HG03066 (cell line): Measurements from ENCODE around the gene CNIH2.

Experiments used
- ATAC-seq: cut with Tn5 transposase; IDR thresholded peaks from one replicate; pipeline ENCODE4 v1.9.1; 2021; ENCODE audit warnings: low read depth; ENCODE audit not compliant: unreplicated experiment

The CNIH2 gene

DNA sequence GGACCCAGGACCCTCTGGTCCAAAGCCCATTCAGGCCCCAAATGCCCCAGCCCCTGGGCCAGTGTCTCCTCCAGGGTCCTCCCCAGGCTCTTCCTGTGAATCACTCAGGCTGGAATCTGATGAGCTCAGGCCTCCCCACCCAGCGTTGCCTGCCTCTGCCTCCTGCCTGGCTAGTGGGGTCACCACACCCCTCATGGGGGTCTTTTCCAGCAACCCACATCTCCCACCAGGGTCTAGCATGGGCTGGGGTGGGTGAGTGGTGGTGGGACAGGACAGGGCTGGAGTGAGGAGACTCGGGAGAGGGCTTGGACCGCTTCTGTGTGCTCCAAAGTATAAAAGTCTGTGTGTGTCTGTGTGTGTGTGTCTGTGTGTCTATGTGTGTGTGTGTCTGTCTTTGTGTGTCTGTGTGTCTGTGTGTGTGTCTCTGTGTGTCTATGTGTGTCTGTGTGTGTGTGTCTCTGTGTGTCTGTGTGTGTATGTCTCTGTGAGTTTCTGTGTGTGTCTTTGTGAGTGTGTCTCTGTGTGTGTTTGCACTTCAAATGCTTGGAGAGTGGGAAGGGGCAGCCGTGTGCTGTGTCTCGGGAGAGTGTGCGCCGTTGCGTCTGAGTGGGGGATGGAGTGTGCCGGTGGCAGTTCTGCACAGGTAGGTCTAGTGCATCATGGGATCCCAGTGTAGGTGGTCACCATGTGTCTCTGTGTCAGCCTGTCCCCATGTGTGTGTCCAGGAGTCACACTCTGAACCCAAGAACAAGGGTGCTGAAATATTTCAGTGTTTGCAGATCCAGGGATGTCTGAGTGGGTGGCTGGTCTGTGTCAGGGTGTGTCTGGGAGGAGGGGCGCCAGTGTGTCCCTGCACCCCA, 49.4 kb downstream of the CNIH2 start:
- ATAC-seq, result no peak

DNA sequence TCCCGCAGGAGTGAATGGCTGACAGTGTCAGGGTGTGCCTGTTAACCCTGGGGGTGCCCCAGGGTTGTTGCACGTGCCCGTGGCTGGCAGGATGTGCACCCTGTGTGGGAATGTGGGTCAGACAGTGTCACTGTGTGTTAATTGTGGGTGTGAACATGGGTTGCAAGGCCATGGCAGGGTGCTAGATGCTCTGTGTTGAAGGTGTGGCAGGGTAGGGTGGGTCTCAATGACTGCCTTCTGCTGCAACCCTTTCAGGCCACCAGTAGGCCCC, 50.0 kb downstream of the CNIH2 start:
- no peak for ATAC-seq

DNA sequence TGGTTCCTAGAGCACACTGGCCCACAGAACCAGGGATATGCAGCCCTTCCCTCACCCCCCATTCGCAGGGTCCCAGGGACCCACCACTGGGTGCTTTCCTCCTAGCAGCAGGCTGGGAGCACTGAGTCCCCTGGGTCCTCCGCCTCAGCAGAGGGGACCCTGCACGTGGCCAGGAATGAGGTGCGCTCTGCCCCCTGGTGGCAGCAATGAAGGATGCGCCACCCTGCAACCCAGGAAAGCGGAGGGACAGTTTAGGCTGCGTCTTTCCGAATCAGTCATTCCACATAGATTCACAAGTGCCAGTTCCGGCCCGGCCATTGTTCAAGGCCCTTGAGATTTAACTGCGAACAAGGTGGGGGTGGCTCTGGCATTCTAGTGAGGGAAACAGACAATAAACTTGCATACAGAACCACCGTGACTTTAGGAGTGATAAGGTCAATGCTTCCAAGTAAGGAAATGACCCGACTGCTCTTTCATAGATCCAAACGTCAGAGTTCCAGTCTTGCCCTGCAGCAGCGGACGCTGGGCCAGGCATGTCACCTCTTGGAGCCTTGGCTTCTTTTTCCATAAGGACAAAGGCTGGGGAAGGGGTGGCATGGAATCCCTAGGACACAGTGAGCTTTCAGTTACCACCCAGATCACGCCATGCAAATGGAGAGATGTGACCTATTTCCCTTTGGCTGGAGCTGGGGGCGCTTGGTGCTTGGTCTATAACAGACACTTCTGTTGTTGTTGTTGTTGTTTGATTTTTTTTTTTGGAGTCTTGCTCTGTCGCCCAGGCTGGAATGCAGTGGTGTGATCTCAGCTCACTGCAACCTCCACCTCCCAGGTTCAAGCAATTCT, 50.5 kb downstream of the CNIH2 start:
- peak; percentile 56 for ATAC-seq

DNA sequence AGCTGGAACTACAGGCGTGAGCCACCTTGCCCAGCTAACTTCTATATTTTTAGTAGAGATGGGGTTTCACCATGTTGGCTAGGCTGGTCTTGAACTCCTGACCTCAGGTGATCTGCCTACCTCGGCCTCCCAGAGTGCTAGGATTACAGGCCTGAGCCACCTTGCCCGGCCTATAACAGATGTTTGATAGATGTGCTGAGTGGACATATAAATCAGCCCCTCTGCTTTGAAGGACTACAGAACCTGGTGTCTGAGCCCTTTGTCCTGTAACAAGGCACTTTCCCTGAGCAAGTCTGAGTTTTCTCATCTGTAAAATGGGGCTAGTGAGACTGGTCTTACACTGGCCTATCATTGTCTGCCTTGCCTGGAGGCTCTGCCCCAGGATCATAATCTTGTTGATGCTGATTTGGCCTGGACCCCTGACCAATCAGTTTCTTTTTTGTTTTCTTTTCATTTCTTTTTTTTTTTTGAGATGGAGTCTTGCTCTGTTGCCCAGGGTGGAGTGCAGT, 51.2 kb downstream of the CNIH2 start:
- ATAC-seq, result no peak

DNA sequence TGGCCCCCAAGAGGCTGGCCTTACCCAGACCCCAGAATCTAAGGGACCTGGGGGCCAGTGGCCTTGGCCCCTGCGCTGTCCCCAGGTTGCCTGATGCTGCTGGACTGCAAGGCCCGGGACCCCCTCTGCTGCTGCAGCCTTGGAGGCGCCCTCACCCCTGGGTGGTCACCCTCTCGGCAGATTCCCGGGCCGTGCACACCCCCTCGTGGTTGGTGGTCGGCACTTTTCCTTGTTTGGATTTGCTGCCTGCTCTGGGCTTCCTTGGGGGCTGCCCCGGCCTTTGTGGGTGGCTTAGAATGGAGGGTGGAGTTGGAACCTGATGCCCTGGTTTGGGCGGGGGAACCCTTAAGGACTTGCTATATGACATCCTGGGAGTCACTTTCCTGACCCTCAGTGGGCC, 53.0 kb downstream of the CNIH2 start:
- no peak for ATAC-seq

DNA sequence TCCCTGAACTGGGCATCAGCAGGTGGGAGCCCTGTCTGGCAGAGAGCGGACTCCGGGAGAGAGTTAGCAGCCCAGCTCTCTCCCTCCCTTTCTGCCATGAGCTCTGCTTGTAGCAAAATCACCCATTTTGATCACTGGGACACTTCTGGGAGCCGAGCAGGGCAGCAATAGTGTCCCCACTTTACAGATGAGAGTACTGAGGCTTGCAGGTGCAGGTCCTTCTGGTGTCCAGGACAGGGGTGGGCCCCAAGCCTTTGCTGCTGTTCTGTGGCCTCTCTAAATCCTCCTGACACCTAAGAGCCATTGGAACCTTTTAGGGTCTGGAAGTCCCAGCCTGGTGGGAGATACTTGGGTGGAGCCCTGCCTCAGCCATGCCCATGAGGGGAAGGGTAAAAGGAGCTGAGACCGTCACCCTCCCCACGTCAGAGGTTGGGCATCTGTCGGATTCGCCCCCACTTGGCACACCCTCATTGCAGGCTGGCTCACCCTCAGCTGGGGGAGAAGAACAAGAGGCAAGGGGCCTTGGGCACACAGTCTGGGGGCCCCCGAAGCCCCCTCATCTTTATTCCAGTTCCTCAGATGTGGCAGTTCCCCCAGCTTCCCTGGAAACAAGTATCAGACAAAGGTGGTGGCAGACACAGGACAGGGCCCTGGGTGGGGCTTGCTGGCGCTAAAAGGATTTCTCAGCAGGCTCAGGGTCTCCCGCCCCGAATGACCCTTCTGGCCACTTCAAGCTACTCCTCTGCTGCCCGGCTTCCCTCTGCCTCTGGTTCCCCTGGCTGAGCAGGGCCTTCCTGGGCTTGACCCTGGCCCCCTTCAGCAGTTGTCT, 53.8 kb downstream of the CNIH2 start:
- ATAC-seq, result no peak

DNA sequence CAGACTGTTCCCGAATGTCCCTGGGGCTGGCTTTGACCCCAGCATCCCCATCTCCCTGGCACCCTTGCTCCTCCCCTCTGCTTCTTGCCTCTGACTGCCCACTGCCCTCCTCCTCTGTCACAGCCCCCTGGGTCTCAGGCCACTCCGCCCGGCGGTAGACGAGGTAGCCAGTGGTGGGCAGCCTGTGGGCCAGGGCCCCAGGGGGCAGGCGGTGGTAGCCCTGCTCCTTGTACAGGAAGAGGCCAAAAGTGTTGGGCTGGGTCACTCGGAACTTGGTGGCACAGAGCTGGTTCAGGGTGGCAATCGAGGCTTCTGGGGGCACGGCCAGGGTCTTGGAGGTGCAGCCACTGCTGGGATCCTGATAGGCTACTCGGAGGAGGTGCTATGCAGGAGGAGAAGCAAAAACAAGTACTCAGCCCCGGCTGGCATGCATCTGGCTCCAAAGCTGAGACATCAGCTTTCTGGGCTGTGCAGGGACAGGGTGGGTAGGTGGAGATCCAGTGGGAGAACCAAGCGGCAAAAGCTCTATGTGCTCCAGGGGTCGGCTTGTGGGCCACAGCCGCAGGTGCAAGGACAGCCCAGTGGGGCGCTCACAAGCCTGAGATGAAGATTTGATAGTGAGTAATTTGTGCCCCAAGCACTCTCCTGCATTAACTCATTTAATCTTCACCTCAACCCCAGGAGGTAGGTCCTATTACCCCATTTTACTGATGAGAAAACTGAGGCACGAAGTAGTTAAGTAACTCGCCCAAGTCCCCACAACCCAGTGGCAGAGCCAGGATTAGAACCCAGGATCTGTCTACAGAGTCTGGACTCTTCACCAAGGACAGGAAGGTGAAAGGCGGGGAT, 54.6 kb downstream of the CNIH2 start:
- ATAC-seq, result no peak

DNA sequence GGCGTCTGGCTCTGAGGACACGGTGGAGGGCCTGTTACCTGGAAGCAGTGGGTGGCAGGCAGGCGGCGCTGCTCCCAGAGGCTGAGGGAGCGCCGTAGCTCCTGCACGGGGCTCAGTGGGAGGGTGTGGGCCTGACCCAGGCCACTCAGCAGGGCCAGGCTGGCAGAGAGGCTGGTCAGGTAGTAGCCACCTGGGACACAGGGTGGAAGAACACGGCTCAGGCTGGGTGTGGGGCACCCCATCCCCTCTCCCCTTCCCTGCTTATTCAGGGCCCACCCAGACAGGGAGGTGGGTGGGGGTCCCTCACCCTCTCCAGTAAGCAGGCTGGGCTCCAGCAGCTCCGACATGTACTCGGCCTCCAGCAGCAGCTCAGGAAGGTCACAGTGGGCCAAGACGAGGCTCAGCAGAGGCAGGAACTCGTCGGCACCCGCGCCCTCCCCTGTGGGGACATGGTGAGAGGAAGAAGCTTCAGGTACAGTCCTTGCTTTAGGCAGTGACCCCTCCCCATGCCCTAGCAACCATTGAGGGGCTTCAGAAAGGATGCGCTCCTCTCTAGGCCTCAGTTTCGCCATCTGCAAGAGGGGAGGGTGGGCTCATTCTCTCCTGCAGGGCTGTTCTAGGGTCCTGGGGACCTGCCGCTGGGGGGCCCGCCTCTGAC, 55.4 kb downstream of the CNIH2 start:
- no peak for ATAC-seq
